Prostate gland (tissue), 2 donors: Measurements from ENCODE around the gene SPDL1. TPM values are rescaled to one million over a fixed set of nuclear protein-coding genes. Genes with fewer than 3 reads are reported as not detected.

Source experiments
- DNase-seq: peaks from one replicate; pipeline ENCODE4 v3.0.0-alpha.2; 2019; ENCODE audit warnings: low spot score
- H3K27ac ChIP-seq, 2 donors: fragments of 200-600 bp; sonication (generic); 2 replicates each; pipeline ENCODE4 v1.5.1; 2017 to 2019
- H3K27me3 ChIP-seq: fragments of 200-600 bp; sonication (generic); replicated peaks from 2 replicates; pipeline ENCODE4 v1.5.1; 2019; ENCODE audit not compliant: insufficient read depth
- H3K36me3 ChIP-seq, 2 donors: fragments of 200-600 bp; sonication (generic); 1 replicate in 1 of 2; 2 replicates in 1 of 2; pipeline versions ENCODE4 v1.5.1 to v1.8.1; 2017 to 2019
- H3K4me1 ChIP-seq: fragments of 200-600 bp; sonication (generic); replicated peaks from 2 replicates; pipeline ENCODE4 v1.5.1; 2019
- H3K4me3 ChIP-seq, 2 donors: fragments of 200-600 bp; sonication (generic); 2 replicates each; pipeline ENCODE4 v1.5.1; 2017 to 2019
- H3K9me3 ChIP-seq: fragments of 200-600 bp; sonication (generic); 2 replicates; pipeline ENCODE4 v1.5.1; 2017
- POLR2A ChIP-seq: fragments of 450-650 bp; IDR thresholded peaks from one replicate; pipeline ENCODE4 v1.6.1; 2016; ENCODE audit warnings: antibody characterized with exemption, mild to moderate bottlenecking
- POLR2AphosphoS5 ChIP-seq: sonication (generic); formaldehyde crosslinking; IDR thresholded peaks from one replicate; pipeline ENCODE4 v1.6.1; 2017; ENCODE audit warnings: antibody characterized with exemption
- WGBS: methylation state at CpG from one replicate; pipeline ENCODE4 v1.1.5; 2018; 5-methylcytosine and 5-hydroxymethylcytosine counted together
- intact Hi-C: fragments of 100-400 bp; cut with DNase I; formaldehyde crosslinking; loops from one replicate; pipeline ENCODE4 v1.14.2; 2022
- total RNA-seq, 2 donors: library from RNA; depleted of rRNA; stranded (reverse); fragments of >200 nt; gene quantifications; one replicate each; pipeline ENCODE4 v1.1.0, GENCODE V29; 2016
- TF ChIP-seq, protein P1 (sequence below), 4 experiments: fragments of 200-600 bp in 2 of 4; fragments of 450-650 bp in 2 of 4; sonication (generic) in 2 of 4; IDR thresholded peaks; 1 replicate in 3 of 4; 2 replicates in 1 of 4; pipeline ENCODE4 v1.5.1; 2016 to 2019; ENCODE audit warnings: antibody characterized with exemption in 4 of 4, mild to moderate bottlenecking in 2 of 4, moderate library complexity in 2 of 4

The SPDL1 gene
- total RNA-seq, 2 donors from 2014 or later: 9.0 to 12.6 TPM

DNA sequence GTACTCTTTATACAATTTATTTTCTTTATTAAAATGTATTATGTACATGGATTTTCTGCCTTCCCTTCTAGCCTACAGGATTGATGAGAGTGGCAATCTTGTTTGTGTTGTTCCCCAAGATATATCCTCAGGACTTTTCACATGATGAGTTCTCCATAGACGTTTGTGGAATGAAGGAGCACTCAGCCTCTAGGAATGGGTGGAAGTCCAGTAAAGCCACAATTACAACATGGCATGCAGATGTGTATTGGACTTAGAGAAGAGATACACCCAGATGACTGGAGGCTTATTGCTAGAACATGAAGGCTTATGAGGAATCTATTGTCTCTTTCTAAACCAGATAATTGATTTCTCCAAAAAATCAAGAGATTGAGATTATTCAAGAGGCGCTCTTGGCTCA is 45.3 kb downstream of the SPDL1 start:
- no peak overlapping the region for H3K4me3 ChIP-seq
- H3K4me1 ChIP-seq: peaks cover 6% of the 10 kb centered on the region
- H3K27ac ChIP-seq: no peak overlapping the region
- TF ChIP-seq POLR2AphosphoS5 (no peak), POLR2A (no peak)
- TF ChIP-seq, protein P1, sequence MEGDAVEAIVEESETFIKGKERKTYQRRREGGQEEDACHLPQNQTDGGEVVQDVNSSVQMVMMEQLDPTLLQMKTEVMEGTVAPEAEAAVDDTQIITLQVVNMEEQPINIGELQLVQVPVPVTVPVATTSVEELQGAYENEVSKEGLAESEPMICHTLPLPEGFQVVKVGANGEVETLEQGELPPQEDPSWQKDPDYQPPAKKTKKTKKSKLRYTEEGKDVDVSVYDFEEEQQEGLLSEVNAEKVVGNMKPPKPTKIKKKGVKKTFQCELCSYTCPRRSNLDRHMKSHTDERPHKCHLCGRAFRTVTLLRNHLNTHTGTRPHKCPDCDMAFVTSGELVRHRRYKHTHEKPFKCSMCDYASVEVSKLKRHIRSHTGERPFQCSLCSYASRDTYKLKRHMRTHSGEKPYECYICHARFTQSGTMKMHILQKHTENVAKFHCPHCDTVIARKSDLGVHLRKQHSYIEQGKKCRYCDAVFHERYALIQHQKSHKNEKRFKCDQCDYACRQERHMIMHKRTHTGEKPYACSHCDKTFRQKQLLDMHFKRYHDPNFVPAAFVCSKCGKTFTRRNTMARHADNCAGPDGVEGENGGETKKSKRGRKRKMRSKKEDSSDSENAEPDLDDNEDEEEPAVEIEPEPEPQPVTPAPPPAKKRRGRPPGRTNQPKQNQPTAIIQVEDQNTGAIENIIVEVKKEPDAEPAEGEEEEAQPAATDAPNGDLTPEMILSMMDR (IDR thresholded peaks at IDR 0.05): no peak
- no peaks in the 10 kb centered on the region for H3K9me3 ChIP-seq
- WGBS: 91% methylated on average over 2 of the region's 2 CpGs
- no peak for DNase-seq
- intact Hi-C loops: no loop called here
- peaks cover 5% of the 10 kb centered on the region for H3K27me3 ChIP-seq
- no peaks in the 10 kb centered on the region for H3K36me3 ChIP-seq

DNA sequence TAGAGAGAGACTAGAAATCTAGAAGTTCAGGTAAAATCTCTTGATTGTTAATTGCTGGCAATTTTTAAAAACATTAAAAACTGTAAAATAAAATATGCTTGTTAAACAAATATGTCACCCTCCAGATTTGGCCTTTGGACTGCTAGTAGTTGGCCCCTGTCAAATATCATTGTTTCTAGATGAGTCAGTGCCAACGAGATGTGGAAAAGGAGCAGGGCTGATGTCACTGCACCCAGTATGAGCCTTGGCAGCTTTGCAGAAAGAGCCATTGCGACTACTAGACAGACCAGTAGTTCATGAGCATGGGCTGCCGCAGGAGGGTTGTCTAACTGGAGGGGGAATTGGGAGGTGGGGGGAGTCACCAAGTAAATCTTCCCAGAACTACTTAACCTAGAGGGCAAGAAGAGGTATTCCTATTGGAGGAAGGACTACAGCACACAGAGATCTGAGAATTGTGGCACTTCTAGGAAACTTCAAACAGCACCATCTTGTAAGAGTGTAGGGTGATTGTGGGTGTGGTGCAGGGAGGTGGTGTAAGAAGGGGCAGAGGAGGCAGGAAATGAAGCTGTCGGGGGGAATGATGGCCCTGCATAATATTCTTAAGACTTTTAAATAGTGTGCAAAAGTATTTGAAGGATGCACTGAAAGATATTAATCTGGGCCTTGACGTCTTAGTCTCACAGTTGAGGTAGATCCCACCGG is 46.4 kb downstream of the SPDL1 start:
- H3K27me3 ChIP-seq: peaks cover 5% of the 10 kb centered on the region
- peaks cover 6% of the 10 kb centered on the region for H3K4me1 ChIP-seq
- no peaks in the 10 kb centered on the region for H3K36me3 ChIP-seq
- no peak for TF ChIP-seq POLR2AphosphoS5
- TF ChIP-seq, protein P1 (IDR thresholded peaks at IDR 0.05): no peak
- TF ChIP-seq POLR2A: no peak
- H3K9me3 ChIP-seq: no peaks in the 10 kb centered on the region
- DNase-seq: no peak
- H3K4me3 ChIP-seq: no peak overlapping the region
- 77% methylated on average over 6 of the region's 6 CpGs for WGBS
- H3K27ac ChIP-seq: no peak overlapping the region
- intact Hi-C loops: no loop called here

GRCh38 chr5:169631360-169631759 is 47.8 kb downstream of the SPDL1 start:
- no peak for TF ChIP-seq POLR2A
- Histone ChIP-seq H3K27me3 (peaks cover 7% of the 10 kb centered on the region), H3K27ac (no peak overlapping the region), H3K4me3 (no peak overlapping the region), H3K9me3 (no peaks in the 10 kb centered on the region), H3K36me3 (no peaks in the 10 kb centered on the region), H3K4me1 (peaks cover 6% of the 10 kb centered on the region)
- no peak for DNase-seq
- 87% methylated on average over 4 of the region's 4 CpGs for WGBS
- intact Hi-C loops: no loop called here

DNA sequence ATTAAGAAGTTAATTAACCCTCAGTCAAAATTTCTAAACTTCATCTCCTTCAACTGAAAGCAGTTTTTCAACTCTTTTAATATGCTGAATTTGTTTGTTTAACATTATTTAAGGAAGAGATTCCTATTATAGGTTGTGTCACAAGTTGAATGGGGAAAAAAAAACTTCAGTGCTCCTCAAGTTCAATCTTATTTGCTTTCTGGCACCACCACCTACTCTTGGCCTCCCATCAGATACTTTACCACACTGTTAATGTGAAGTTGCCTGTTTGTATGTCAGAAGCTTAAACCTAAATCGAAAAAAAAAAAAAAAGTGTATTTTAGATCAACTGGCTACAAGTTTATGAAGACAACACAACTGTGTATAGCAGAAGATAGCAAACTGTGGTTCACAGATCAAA is 49.4 kb downstream of the SPDL1 start:
- Histone ChIP-seq H3K9me3 (no peaks in the 10 kb centered on the region), H3K36me3 (no peaks in the 10 kb centered on the region), H3K4me1 (peaks cover 6% of the 10 kb centered on the region), H3K27ac (no peak overlapping the region), H3K4me3 (no peak overlapping the region), H3K27me3 (peaks cover 6% of the 10 kb centered on the region)
- no peak for TF ChIP-seq POLR2A
- intact Hi-C loops: no loop called here
- no peak for DNase-seq
- 41% methylated on average over 1 of the region's 1 CpG for WGBS

- TF ChIP-seq POLR2AphosphoS5 (no peak), POLR2A (no peak)
- TF ChIP-seq, protein P1 (IDR thresholded peaks at IDR 0.05): no peak
- peaks cover 6% of the 10 kb centered on the region for H3K27me3 ChIP-seq
- H3K4me1 ChIP-seq: peaks cover 6% of the 10 kb centered on the region
- no peaks in the 10 kb centered on the region for H3K36me3 ChIP-seq
- H3K4me3 ChIP-seq: no peak overlapping the region
- intact Hi-C loops: no loop called here
- DNase-seq: no peak
- no peak overlapping the region for H3K27ac ChIP-seq
- WGBS: 95% methylated on average over 1 of the region's 1 CpG
- H3K9me3 ChIP-seq: no peaks in the 10 kb centered on the region
These were observed 51.0 kb downstream of the SPDL1 start for GRCh38 chr5:169634606-169635005.

DNA sequence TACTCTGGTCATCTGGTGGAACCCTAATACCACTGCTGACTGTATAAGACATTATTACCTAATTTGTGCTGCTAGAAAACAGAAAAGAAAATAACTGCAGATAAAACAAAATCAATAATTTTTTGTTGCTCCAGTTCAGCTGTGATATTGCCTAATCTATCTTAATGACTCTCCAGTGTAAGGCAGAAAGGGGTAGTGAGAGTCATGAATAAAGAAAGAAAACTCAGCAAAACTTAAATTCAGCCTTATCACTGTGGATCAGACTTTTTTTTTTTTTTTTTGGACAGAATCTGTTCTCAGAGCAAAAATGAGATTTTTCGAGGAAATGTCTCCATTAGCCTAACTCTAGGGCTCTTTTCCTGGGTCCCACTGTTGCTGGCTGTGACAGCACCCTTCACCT is 52.4 kb downstream of the SPDL1 start:
- H3K4me1 ChIP-seq: peaks cover 6% of the 10 kb centered on the region
- no peaks in the 10 kb centered on the region for H3K9me3 ChIP-seq
- H3K36me3 ChIP-seq: no peaks in the 10 kb centered on the region
- peaks cover 6% of the 10 kb centered on the region for H3K27me3 ChIP-seq
- DNase-seq: no peak
- intact Hi-C loops: no loop called here
- WGBS: 94% methylated on average over 1 of the region's 1 CpG
- no peak overlapping the region for H3K27ac ChIP-seq
- no peak overlapping the region for H3K4me3 ChIP-seq
- TF ChIP-seq POLR2A: no peak
- TF ChIP-seq, protein P1 (IDR thresholded peaks at IDR 0.05): no peak
- TF ChIP-seq POLR2AphosphoS5: no peak
